ENCODE data around the gene SF3B5.
A peak's percentile ranks its signal among the peaks of the same experiment; 100 is the strongest.
"Not testable (repeated sequence)": the region's sequence is repeated elsewhere in the genome, so short reads cannot be mapped to it uniquely, and the experiment has no call there.

The SF3B5 gene

DNA sequence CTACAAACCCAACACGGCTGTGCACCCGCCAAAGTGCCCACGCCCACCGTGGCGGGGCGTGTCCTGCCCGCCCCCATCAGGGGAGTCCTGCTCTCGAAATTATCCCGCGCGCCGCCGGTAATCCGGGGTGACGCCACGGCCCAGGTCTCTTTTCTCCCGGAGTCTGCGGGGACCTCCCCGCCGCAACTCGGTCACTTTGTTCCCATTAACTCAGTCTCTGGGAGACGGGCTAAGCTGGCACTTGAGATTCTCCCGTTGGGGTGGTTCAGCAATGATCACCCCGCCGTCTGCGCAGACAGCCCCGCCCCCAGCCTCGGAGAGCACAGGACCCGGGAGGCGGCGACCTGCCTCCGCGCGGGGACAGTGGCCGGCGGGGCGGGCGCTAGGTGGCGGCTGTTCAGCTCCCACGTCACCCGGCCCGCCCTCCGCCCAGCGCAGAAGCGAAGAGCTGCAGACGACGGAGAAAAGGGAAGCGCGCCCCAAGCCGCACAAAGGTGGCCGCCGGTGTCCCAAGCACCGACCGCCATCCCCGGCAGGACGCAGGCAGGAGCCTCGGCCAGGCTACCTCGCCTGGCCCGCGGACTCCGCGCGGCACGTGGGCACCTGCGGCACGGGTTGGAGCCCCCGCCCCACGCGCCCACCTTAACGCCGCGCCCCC lies 31.5 kb downstream of the SF3B5 start:
- DNase-seq (ENCODE audit: low read depth in 2 of 2) = peak; percentile 79 to 84

GRCh38 chr6:144063246-144063743 lies 32.1 kb downstream of the SF3B5 start:
- DNase-seq (ENCODE audit: low read depth in 2 of 2) = no peak

GRCh38 chr6:144062786-144063185 lies 32.6 kb downstream of the SF3B5 start:
- no peak for DNase-seq (ENCODE audit: low read depth in 2 of 2)

DNA sequence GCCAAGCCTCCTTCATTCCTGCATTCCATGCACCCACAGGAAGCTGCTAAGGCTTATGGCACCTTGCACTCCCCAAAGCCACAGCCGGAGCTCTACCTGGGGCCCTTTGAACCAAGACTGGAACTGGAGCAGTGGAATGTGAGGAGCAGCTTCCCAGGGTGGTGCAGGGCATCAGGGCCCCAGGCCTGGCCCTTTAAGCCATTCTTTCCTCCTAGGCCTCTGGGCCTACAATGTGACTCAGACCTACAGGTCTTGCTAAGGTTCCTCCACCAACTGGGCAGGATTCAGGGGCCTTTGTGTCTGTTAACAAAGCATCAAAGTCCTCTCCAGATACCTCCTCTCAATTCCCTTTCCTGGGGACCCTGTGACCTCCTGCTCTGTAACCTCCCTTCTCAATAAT lies 36.2 kb downstream of the SF3B5 start:
- DNase-seq (ENCODE audit: low read depth in 2 of 2) = no peak

DNA sequence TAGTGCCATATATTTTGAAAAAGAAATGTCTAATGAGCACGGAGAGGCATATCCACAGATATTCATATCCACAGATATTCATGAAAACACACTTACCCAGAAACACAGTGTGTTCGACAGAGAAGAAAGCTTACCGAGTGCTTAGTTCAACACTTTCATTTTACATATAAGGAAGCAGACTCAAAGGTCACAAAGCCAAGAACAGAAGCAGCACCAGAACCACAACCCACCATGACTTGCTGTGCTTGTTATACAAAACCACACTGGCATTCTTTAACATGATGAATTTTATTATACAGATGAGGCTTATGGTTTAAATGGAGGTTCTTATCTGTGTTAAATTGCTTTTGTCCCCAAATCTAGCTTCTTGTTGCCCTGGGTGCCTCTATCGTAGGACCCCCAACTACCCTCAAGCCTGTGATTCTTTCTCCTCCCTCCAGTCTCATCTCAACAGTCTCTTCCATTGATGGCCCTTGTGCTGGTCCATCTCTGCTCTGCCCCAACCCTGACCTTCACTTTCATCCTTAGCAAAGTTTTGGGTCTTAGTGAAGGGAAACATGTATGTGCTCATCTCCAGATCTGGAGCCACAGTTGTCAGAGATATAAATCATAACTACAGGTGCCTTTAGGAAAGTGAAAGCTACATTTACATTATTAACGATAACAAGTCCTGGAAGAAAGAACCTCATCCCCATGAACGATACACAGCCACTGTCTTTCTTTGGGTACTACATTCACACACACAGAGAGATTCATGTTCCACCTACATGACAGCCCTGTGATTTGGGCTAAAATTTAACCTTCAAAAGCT lies 40.0 kb downstream of the SF3B5 start:
- peak in 1 of 2 donors; percentile 27 for DNase-seq (ENCODE audit: low read depth in 2 of 2)

- DNase-seq (ENCODE audit: low read depth in 2 of 2) = no peak
Measured at GRCh38 chr6:144053601-144054000, 41.8 kb downstream of the SF3B5 start.

DNA sequence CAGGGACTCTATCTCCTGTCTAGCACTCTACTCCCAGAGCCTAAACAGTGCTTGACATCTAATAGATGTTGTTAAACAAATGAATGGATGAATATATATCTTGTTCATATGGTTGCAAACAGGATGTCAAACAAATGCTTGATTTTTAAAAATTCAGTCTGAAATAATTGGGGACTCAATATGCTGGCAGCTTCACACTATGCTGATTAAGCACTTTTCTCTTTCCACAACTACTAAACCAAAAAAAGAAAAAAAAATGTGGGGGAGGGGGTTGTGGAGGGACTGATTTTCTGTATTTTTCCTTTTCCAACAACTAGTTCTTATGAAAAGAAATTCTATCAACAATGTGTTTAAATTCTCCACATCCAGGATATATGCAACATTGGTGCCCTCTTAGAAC lies 42.9 kb downstream of the SF3B5 start:
- DNase-seq (ENCODE audit: low read depth in 2 of 2) = no peak

DNA sequence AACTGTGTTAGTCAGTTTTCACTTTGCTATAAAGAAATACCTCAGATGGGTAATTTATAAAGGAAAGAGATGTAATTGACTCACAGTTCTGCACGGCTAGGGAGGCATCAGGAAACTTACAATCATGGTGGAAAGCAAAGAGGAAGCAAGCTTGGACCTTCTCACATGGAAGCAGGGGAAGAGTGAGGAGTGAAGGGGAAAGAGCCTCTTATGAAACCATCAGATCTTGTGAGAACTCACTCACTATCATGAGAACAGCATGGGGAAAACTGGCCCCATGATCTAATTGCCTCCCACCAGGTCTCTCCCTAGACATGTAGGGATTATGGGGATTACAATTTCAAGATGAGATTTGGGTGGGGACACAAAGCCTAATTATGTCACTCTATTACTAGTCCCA lies 46.0 kb downstream of the SF3B5 start:
- no peak for DNase-seq (ENCODE audit: low read depth in 2 of 2)

- no peak for DNase-seq (ENCODE audit: low read depth in 2 of 2)
Measured at GRCh38 chr6:144047688-144048087, 47.7 kb downstream of the SF3B5 start.

DNA sequence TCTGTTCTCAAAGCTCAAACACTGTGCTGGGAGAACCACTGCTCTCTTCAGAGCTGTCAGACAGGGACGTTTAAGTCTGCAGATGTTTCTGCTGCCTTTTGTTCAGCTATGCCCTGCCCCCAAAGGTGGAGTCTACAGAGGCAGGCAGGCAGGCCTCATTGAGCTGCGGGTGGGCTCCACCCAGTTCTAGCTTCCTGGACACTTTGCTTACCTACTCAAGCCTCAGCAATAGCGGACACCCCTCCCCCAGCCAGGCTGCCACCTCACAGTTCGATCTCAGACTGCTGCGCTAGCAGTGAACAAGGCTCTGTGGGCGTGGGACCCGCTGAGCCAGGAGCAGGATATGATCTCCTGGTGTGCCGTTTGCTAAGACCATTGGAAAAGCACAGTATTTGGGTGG lies 48.7 kb downstream of the SF3B5 start:
- not testable (repeated sequence) for DNase-seq (ENCODE audit: low read depth in 2 of 2)

DNA sequence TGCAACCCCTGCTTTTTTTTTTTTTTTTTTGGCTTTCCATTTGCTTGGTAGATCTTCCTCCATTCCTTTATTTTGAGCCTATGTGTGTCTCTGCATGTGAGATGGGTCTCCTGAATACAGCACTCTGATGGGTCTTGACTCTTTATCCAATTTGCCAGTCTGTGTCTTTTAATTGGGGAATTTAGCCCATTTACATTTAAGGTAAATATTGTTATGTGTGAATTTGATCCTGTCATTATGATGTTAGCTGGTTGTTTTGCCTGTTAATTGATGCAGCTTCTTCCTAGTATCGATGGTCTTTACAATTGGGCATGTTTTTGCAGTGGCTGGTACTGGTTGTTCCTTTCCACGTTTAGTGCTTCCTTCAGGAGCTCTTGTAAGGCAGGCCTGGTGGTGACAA lies 50.4 kb downstream of the SF3B5 start:
- DNase-seq (ENCODE audit: low read depth in 2 of 2) = not testable (repeated sequence)

All from stimulated activated CD8-positive, alpha-beta memory T cell treated with anti-CD3 and anti-CD28 coated beads, Interleukin-15, amount 100 ng/mL, for 4 hours (primary cell).